NCI-H2196 treated with DMSO at 0.1 percent for 48 hours (cell line): ENCODE results near the gene KLHL8.
A peak's percentile ranks its signal among the peaks of the same experiment; 100 is the strongest.

ENCODE experiments used
- DNase-seq: peaks from one replicate; lab custom pipeline; 2025; ENCODE audit not compliant: unreplicated experiment; lab: John Stamatoyannopoulos, UW

The KLHL8 gene

GRCh38 chr4:87220094-87220822 lies at the start of gene KLHL8:
Gene KLHL8, minus strand, starts transcription at chr4:87220618. Its CDS starts 25,079 bp downstream, at chr4:87195539.
- peak; percentile 33 for DNase-seq

GRCh38 chr4:87270144-87270543 lies 49.7 kb upstream of the KLHL8 start:
- no peak for DNase-seq

GRCh38 chr4:87268411-87268810 lies 48.0 kb upstream of the KLHL8 start:
- no peak for DNase-seq

- no peak for DNase-seq
These were observed 46.6 kb upstream of the KLHL8 start for GRCh38 chr4:87266986-87267385.

- no peak for DNase-seq
These were observed 42.5 kb upstream of the KLHL8 start for GRCh38 chr4:87262886-87263285.

- no peak for DNase-seq
These were observed 40.1 kb upstream of the KLHL8 start for GRCh38 chr4:87260477-87260876.

- no peak for DNase-seq
These were observed 38.3 kb upstream of the KLHL8 start for GRCh38 chr4:87258677-87259076.

GRCh38 chr4:87257523-87257922 lies 37.1 kb upstream of the KLHL8 start:
- DNase-seq, result no peak

GRCh38 chr4:87255755-87256154 lies 35.3 kb upstream of the KLHL8 start:
- no peak for DNase-seq

- DNase-seq, result no peak
These were observed 30.7 kb upstream of the KLHL8 start for GRCh38 chr4:87251106-87251505.

GRCh38 chr4:87250294-87250693 lies 29.9 kb upstream of the KLHL8 start:
- DNase-seq, result no peak

- no peak for DNase-seq
These were observed 29.1 kb upstream of the KLHL8 start for GRCh38 chr4:87249332-87250019.

- DNase-seq, result no peak
These were observed 23.1 kb upstream of the KLHL8 start for GRCh38 chr4:87243426-87244053.

GRCh38 chr4:87241336-87241735 lies 20.9 kb upstream of the KLHL8 start:
- no peak for DNase-seq

GRCh38 chr4:87240341-87240740 lies 19.9 kb upstream of the KLHL8 start:
- DNase-seq, result no peak

- no peak for DNase-seq
These were observed 19.4 kb upstream of the KLHL8 start for GRCh38 chr4:87239821-87240220.

GRCh38 chr4:87239194-87239593 lies 18.8 kb upstream of the KLHL8 start:
- no peak for DNase-seq

GRCh38 chr4:87236861-87237260 lies 16.4 kb upstream of the KLHL8 start:
- no peak for DNase-seq

GRCh38 chr4:87235020-87235671 lies 14.7 kb upstream of the KLHL8 start:
- DNase-seq, result no peak

- no peak for DNase-seq
These were observed 11.8 kb upstream of the KLHL8 start for GRCh38 chr4:87232216-87232615.

- DNase-seq, result no peak
These were observed 10.4 kb upstream of the KLHL8 start for GRCh38 chr4:87230806-87231205.

- DNase-seq, result no peak
These were observed 9.6 kb upstream of the KLHL8 start for GRCh38 chr4:87229979-87230378.
